ENCODE measurements around the gene GLP1R.

GLP1R gene

DNA sequence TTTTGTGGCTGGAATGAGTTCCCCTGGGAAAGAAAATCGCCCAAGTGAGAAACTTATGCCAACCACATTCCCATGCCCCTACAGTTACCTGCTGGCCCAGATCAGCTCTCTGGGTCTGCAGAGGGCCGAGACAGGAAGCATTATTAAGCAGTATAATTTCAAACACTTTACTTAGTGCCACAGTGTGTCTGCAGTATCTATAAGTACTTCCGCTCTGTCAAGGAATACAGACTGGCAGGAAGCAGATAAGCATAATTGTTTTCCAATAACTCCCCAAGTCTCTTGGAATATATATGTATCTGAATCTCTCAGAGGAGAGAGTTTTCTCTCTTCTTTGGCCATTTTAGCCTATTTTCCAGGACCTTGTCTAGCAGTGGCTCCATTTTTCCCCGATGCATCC, 41.5 kb downstream of the GLP1R start:
- H3F3A ChIP-seq (ENCODE audit: insufficient read depth): no peaks in the 10 kb centered on the region
- TF ChIP-seq EZH2phosphoT487 (conservative IDR thresholded peaks at IDR 0.05; ENCODE audit: low read length) (no peak), CTCF (IDR thresholded peaks at IDR 0.05; ENCODE audit: insufficient read depth, low read length, poor library complexity, severe bottlenecking) (no peak)
- H3K4me2 ChIP-seq (ENCODE audit: low read depth, low read length, poor library complexity, severe bottlenecking): no peak overlapping the region
- no peak overlapping the region for H3K4me3 ChIP-seq (ENCODE audit: insufficient read depth, low read length, poor library complexity, severe bottlenecking)
- no peaks in the 10 kb centered on the region for H3K9me2 ChIP-seq (replicated peaks; ENCODE audit: insufficient read depth, low read length)
- no peaks in the 10 kb centered on the region for H3K9me3 ChIP-seq (ENCODE audit: insufficient read depth, low read length)
- H4K20me1 ChIP-seq (ENCODE audit: low read depth, low read length): no peaks in the 10 kb centered on the region
- no peak overlapping the region for H3K27ac ChIP-seq (ENCODE audit: low read depth, low read length)
- H3K27me3 ChIP-seq (ENCODE audit: low read length): no peaks in the 10 kb centered on the region
- no peaks in the 10 kb centered on the region for H3K79me2 ChIP-seq (ENCODE audit: insufficient read depth, low read length)
- no peak overlapping the region for H3K9ac ChIP-seq (ENCODE audit: low read length)
- no peaks in the 10 kb centered on the region for H3K36me3 ChIP-seq (ENCODE audit: low read length)
- H2AFZ ChIP-seq (ENCODE audit: low read depth, low read length, severe bottlenecking): no peak overlapping the region

DNA sequence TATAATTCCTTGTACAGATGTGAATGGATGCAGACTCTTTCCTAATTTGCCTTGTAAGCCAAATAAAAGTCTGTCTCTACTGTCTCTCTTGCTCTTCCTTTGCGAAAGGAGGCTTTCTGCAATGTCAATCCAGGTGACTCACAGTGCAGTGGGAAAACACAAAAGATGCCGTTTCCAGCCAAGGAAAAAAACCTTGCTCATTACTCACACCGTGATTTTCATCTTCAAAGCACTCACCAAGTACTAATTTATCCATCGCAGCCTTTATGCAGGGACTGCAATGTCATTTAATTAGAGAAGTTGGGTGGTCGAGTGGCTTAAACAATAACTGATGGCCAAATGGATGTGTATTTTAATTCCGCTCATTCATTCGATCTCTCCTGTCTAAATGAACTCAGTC, 42.6 kb downstream of the GLP1R start:
- no peak overlapping the region for H3K9ac ChIP-seq (ENCODE audit: low read length)
- no peaks in the 10 kb centered on the region for H3K27me3 ChIP-seq (ENCODE audit: low read length)
- TF ChIP-seq EZH2phosphoT487 (conservative IDR thresholded peaks at IDR 0.05; ENCODE audit: low read length) (no peak), CTCF (IDR thresholded peaks at IDR 0.05; ENCODE audit: insufficient read depth, low read length, poor library complexity, severe bottlenecking) (no peak)
- H3K79me2 ChIP-seq (ENCODE audit: insufficient read depth, low read length): no peaks in the 10 kb centered on the region
- no peaks in the 10 kb centered on the region for H3K9me2 ChIP-seq (replicated peaks; ENCODE audit: insufficient read depth, low read length)
- no peaks in the 10 kb centered on the region for H3F3A ChIP-seq (ENCODE audit: insufficient read depth)
- H3K9me3 ChIP-seq (ENCODE audit: insufficient read depth, low read length): no peaks in the 10 kb centered on the region
- no peak overlapping the region for H3K27ac ChIP-seq (ENCODE audit: low read depth, low read length)
- no peaks in the 10 kb centered on the region for H4K20me1 ChIP-seq (ENCODE audit: low read depth, low read length)
- H2AFZ ChIP-seq (ENCODE audit: low read depth, low read length, severe bottlenecking): no peak overlapping the region
- H3K4me2 ChIP-seq (ENCODE audit: low read depth, low read length, poor library complexity, severe bottlenecking): no peak overlapping the region
- H3K36me3 ChIP-seq (ENCODE audit: low read length): no peaks in the 10 kb centered on the region
- H3K4me3 ChIP-seq (ENCODE audit: insufficient read depth, low read length, poor library complexity, severe bottlenecking): no peak overlapping the region

GRCh38 chr6:39092124-39092523, 43.5 kb downstream of the GLP1R start:
- H3K27me3 ChIP-seq (ENCODE audit: low read length): no peaks in the 10 kb centered on the region
- no peaks in the 10 kb centered on the region for H3K79me2 ChIP-seq (ENCODE audit: insufficient read depth, low read length)
- H4K20me1 ChIP-seq (ENCODE audit: low read depth, low read length): no peaks in the 10 kb centered on the region
- H3K4me2 ChIP-seq (ENCODE audit: low read depth, low read length, poor library complexity, severe bottlenecking): no peak overlapping the region
- no peaks in the 10 kb centered on the region for H3K9me2 ChIP-seq (replicated peaks; ENCODE audit: insufficient read depth, low read length)
- H2AFZ ChIP-seq (ENCODE audit: low read depth, low read length, severe bottlenecking): no peak overlapping the region
- H3K27ac ChIP-seq (ENCODE audit: low read depth, low read length): no peak overlapping the region
- H3K9ac ChIP-seq (ENCODE audit: low read length): no peak overlapping the region
- H3K36me3 ChIP-seq (ENCODE audit: low read length): no peaks in the 10 kb centered on the region
- no peak for TF ChIP-seq EZH2phosphoT487 (conservative IDR thresholded peaks at IDR 0.05; ENCODE audit: low read length)
- TF ChIP-seq CTCF (IDR thresholded peaks at IDR 0.05; ENCODE audit: insufficient read depth, low read length, poor library complexity, severe bottlenecking): no peak
- H3F3A ChIP-seq (ENCODE audit: insufficient read depth): no peaks in the 10 kb centered on the region
- no peak overlapping the region for H3K4me3 ChIP-seq (ENCODE audit: insufficient read depth, low read length, poor library complexity, severe bottlenecking)
- H3K9me3 ChIP-seq (ENCODE audit: insufficient read depth, low read length): no peaks in the 10 kb centered on the region
